ENCODE measurements around the gene GJC1. TPM values are rescaled to one million over a fixed set of nuclear protein-coding genes. Genes with fewer than 3 reads are reported as not detected.

Gene GJC1
- total RNA-seq, 1 experiment from 2014 or later, result 89.4 TPM

DNA sequence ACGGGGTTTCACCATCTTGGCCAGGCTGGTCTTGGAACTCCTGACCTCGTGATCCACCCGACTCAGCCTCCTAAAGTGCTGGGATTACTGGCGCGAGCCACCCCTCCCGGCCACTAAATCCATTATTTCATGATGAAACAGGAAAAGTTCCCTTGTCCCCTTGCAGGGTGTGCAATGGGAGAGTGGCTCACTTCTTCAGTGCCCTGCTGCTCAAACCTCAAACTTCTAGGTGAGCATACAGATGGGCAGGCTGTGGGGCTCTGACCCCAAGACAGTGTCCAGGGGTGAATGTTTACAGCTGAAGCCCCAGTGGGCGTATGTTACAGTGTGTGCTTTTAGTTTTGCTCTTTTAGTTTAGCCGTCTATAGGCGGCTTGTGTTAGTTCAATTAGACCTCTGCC, 34.7 kb downstream of the GJC1 start:
- H3K27ac ChIP-seq (ENCODE audit: low read length), result peak overlapping the region; percentile 60
- H3K4me3 ChIP-seq (ENCODE audit: low read depth in 2 of 2, low read length in 2 of 2), result no peak overlapping the region
- DNase-seq (ENCODE audit: low read depth, low spot score), result no peak
- CTCF ChIA-PET, result interaction anchor here (1.4 kb wide), 1 partner anchor 20 kb away, joined by 5 read pairs; no protein-coding TSS in a partner anchor
- no peaks in the 10 kb centered on the region for H3K9me3 ChIP-seq (ENCODE audit: control insufficient read depth, insufficient read depth, low read depth, low read length)
- peaks cover under 1% of the 10 kb centered on the region; the same call in 1 of the 2 replicates for H3K36me3 ChIP-seq (ENCODE audit: control insufficient read depth, insufficient read depth, low read length)
- H3K27me3 ChIP-seq (ENCODE audit: control insufficient read depth, insufficient read depth, low read length), result no peaks in the 10 kb centered on the region
- POLR2A ChIA-PET, result interaction anchor here (1.0 kb wide), 1 partner anchor 66 kb away, joined by 3 read pairs; no protein-coding TSS in a partner anchor
- intact Hi-C loops (cut with micrococcal nuclease; ENCODE audit: unreplicated experiment) (no loop called here), in situ Hi-C loops (cut with HindIII; ENCODE audit: low pct_unique_long_range_greater_than_20kb, low sequenced_read_pairs) (no loop called here)
- peak; percentile 49 for ATAC-seq
- no peak for TF ChIP-seq SIN3A (IDR thresholded peaks at IDR 0.05; ENCODE audit: borderline replicate concordance, insufficient read depth, low read depth, low read length)
- no peak for TF ChIP-seq TCF7L2 (IDR thresholded peaks at IDR 0.05; ENCODE audit: low read depth, low read length)
- TF ChIP-seq, protein P1, sequence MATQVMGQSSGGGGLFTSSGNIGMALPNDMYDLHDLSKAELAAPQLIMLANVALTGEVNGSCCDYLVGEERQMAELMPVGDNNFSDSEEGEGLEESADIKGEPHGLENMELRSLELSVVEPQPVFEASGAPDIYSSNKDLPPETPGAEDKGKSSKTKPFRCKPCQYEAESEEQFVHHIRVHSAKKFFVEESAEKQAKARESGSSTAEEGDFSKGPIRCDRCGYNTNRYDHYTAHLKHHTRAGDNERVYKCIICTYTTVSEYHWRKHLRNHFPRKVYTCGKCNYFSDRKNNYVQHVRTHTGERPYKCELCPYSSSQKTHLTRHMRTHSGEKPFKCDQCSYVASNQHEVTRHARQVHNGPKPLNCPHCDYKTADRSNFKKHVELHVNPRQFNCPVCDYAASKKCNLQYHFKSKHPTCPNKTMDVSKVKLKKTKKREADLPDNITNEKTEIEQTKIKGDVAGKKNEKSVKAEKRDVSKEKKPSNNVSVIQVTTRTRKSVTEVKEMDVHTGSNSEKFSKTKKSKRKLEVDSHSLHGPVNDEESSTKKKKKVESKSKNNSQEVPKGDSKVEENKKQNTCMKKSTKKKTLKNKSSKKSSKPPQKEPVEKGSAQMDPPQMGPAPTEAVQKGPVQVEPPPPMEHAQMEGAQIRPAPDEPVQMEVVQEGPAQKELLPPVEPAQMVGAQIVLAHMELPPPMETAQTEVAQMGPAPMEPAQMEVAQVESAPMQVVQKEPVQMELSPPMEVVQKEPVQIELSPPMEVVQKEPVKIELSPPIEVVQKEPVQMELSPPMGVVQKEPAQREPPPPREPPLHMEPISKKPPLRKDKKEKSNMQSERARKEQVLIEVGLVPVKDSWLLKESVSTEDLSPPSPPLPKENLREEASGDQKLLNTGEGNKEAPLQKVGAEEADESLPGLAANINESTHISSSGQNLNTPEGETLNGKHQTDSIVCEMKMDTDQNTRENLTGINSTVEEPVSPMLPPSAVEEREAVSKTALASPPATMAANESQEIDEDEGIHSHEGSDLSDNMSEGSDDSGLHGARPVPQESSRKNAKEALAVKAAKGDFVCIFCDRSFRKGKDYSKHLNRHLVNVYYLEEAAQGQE (IDR thresholded peaks at IDR 0.05; ENCODE audit: insufficient read depth in 1 of 2, low read depth in 2 of 2, low read length in 1 of 2), result no peak
- TF ChIP-seq, protein P2, sequence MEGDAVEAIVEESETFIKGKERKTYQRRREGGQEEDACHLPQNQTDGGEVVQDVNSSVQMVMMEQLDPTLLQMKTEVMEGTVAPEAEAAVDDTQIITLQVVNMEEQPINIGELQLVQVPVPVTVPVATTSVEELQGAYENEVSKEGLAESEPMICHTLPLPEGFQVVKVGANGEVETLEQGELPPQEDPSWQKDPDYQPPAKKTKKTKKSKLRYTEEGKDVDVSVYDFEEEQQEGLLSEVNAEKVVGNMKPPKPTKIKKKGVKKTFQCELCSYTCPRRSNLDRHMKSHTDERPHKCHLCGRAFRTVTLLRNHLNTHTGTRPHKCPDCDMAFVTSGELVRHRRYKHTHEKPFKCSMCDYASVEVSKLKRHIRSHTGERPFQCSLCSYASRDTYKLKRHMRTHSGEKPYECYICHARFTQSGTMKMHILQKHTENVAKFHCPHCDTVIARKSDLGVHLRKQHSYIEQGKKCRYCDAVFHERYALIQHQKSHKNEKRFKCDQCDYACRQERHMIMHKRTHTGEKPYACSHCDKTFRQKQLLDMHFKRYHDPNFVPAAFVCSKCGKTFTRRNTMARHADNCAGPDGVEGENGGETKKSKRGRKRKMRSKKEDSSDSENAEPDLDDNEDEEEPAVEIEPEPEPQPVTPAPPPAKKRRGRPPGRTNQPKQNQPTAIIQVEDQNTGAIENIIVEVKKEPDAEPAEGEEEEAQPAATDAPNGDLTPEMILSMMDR (IDR thresholded peaks at IDR 0.05), result no peak
- TF ChIP-seq POLR2AphosphoS5 (IDR thresholded peaks at IDR 0.05; ENCODE audit: low read depth, low read length), result no peak
- BruUV-seq (replicated peaks), result no TSS peak
- H3K4me1 ChIP-seq (ENCODE audit: control insufficient read depth, insufficient read depth, low read length), result peaks cover 36% of the 10 kb centered on the region

DNA sequence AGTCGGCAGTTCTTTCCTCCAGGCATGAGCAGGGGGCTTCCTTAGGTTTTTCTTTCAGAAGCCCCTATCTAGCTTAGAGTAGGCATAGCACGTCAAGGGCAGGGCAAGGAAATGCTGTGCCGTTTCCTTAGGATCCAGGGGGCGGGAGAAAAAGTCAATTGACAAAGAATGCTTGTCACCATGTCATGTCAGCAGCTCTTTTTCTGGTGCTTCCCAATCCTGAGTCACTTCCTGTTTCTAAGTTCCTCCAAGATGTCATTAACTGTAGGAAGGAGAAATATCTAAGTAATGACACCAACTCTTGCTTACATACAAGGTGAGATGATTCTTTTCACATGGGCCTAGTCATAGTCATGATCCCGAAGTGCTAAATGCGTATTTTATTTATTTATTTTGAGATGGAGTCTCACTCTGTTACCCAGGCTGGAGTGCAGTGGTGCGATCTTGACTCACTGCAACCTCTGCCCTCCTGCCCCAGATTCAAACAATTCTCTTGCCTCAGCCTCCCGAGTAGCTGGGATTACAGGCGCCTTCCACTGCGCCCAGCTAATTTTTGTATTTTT, 35.2 kb downstream of the GJC1 start:
- Histone ChIP-seq H3K27me3 (ENCODE audit: control insufficient read depth, insufficient read depth, low read length) (no peaks in the 10 kb centered on the region), H3K27ac (ENCODE audit: low read length) (peak overlapping the region; percentile 60), H3K9me3 (ENCODE audit: control insufficient read depth, insufficient read depth, low read depth, low read length) (no peaks in the 10 kb centered on the region), H3K4me3 (ENCODE audit: low read depth in 2 of 2, low read length in 2 of 2) (peak overlapping the region in 1 of 2 experiments; percentile 16; a peak in 1 of 4 replicates), H3K4me1 (ENCODE audit: control insufficient read depth, insufficient read depth, low read length) (peaks cover 36% of the 10 kb centered on the region), H3K36me3 (ENCODE audit: control insufficient read depth, insufficient read depth, low read length) (no peaks in the 10 kb centered on the region)
- DNase-seq (ENCODE audit: low read depth, low spot score), result peak; percentile 92
- ChIA-PET POLR2A (interaction anchor here (1.0 kb wide), 1 partner anchor 66 kb away, joined by 3 read pairs; no protein-coding TSS in a partner anchor), CTCF (interaction anchor here (0.6 to 1.4 kb wide), 3 partner anchors 19 to 380 kb away, joined by 3 to 11 read pairs (median 5); no protein-coding TSS in a partner anchor)
- ATAC-seq, result peak; percentile 80
- in situ Hi-C loops (cut with HindIII; ENCODE audit: low pct_unique_long_range_greater_than_20kb, low sequenced_read_pairs), result no loop called here
- no TSS peak for BruUV-seq (replicated peaks)
- intact Hi-C loops (cut with micrococcal nuclease; ENCODE audit: unreplicated experiment), result no loop called here
- TF ChIP-seq POLR2AphosphoS5 (IDR thresholded peaks at IDR 0.05; ENCODE audit: low read depth, low read length), result 0 out of 2 replicates have a peak, but pooled peaks have one; percentile 43
- no peak for TF ChIP-seq TCF7L2 (IDR thresholded peaks at IDR 0.05; ENCODE audit: low read depth, low read length)
- TF ChIP-seq, protein P1 (IDR thresholded peaks at IDR 0.05; ENCODE audit: insufficient read depth in 1 of 2, low read depth in 2 of 2, low read length in 1 of 2), result no peak

All from Panc1 (cell line).